ENCODE measurements around the gene CNTFR. TPM values are rescaled to one million over a fixed set of nuclear protein-coding genes. Genes with fewer than 3 reads are reported as not detected.

The CNTFR gene
- total and polyA plus RNA-seq, 2 of the 8 experiments (the other 6 are each of a cell fraction or from before 2014, with no cell fraction given), result 1.2 to 4.2 TPM

GRCh38 chr9:34550016-34550680 lies 39.4 kb downstream of the CNTFR start:
- Histone ChIP-seq H3K79me1 (ENCODE audit: low read depth, low read length) (0 out of 2 replicates have a peak, but pooled peaks cover 2% of the 10 kb centered on the region), H2BK5ac (ENCODE audit: low read depth, low read length) (no peak overlapping the region), H4K91ac (replicated peaks; ENCODE audit: insufficient read length, low read length) (no peak overlapping the region), H2AK5ac (ENCODE audit: low read depth, low read length) (no peak overlapping the region), H3K14ac (ENCODE audit: insufficient read length) (no peak overlapping the region), H2BK15ac (ENCODE audit: low read length) (no peak overlapping the region), H3K79me2 (ENCODE audit: control insufficient read depth in 1 of 2, insufficient read depth in 2 of 2, low read length in 2 of 2) (no peaks in the 10 kb centered on the region), H3K23ac (ENCODE audit: insufficient read length) (no peak overlapping the region), H2BK12ac (ENCODE audit: low read depth, low read length) (no peak overlapping the region), H3K4ac (replicated peaks; ENCODE audit: insufficient read length, low read depth, low read length) (no peak overlapping the region), H3K9ac (replicated peaks in 1 of 4; ENCODE audit: extremely low read depth in 1 of 4, low read depth in 3 of 4, low read length in 3 of 4) (no peak overlapping the region), H2BK20ac (ENCODE audit: low read length) (no peak overlapping the region), H4K20me1 (replicated peaks in 1 of 2; ENCODE audit: control insufficient read depth in 1 of 2, insufficient read depth in 2 of 2, low read length in 2 of 2) (peaks cover 1 to 5% of the 10 kb centered on the region in 2 experiments), H2BK120ac (replicated peaks; ENCODE audit: low read depth, low read length) (no peak overlapping the region), H3K36me3 (ENCODE audit: control insufficient read depth in 2 of 4, insufficient read depth in 4 of 4, low read length in 3 of 4) (no peaks in the 10 kb centered on the region), H3K9me3 (ENCODE audit: insufficient read depth in 2 of 2, low read depth in 1 of 2, low read length in 1 of 2) (no peaks in the 10 kb centered on the region), H3K18ac (ENCODE audit: extremely low read depth, low read length) (no peak overlapping the region), H3K4me3 (ENCODE audit: extremely low read depth in 1 of 4, insufficient read depth in 2 of 4, low read depth in 3 of 4, low read length in 4 of 4) (no peak overlapping the region), H3K27ac (ENCODE audit: low read depth, low read length) (no peak overlapping the region), H2AFZ (ENCODE audit: low read length) (no peak overlapping the region), H3K23me2 (ENCODE audit: low read depth, low read length) (no peaks in the 10 kb centered on the region), H4K5ac (ENCODE audit: insufficient read length, low read depth, low read length) (no peak overlapping the region), H4K8ac (ENCODE audit: extremely low read depth, insufficient read depth, low read length) (no peak overlapping the region), H3K4me2 (ENCODE audit: insufficient read depth in 1 of 2, low read depth in 2 of 2, low read length in 2 of 2) (no peak overlapping the region), H3K4me1 (replicated peaks in 1 of 4; ENCODE audit: control insufficient read depth in 3 of 4, insufficient read depth in 4 of 4, low read length in 3 of 4) (peaks cover 5 to 10% (median 9%) of the 10 kb centered on the region in 4 experiments), H3K56ac (replicated peaks; ENCODE audit: insufficient read length, low read depth, low read length) (no peak overlapping the region), H3K27me3 (replicated peaks in 1 of 4; ENCODE audit: control insufficient read depth in 3 of 4, extremely low read depth in 1 of 4, insufficient read depth in 3 of 4, low read length in 3 of 4) (peaks cover 0 to 10% (median 4%) of the 10 kb centered on the region in 4 experiments; a peak in 4 of 7 replicates)
- FAIRE-seq (no peak), DNase-seq (ENCODE audit: low read depth in 1 of 2, low spot score in 2 of 2) (peak in 1 of 2 experiments; percentile 43)
- CTCF ChIA-PET (ENCODE audit: partially characterized antibody), result interaction anchor here (0.7 to 9.4 kb wide), 16 partner anchors 10 to 133 kb away, joined by 3 to 157 read pairs (median 5); partner anchors contain the start of gene ENHO
- 83% methylated on average over 12 of the region's 12 CpGs; no CpG with 5 or more reads in 1 of the 2 experiments for WGBS, 2 experiments (ENCODE audit: extremely low coverage in 1 of 2, insufficient coverage in 1 of 2, insufficient read length in 1 of 2, insufficient replicate concordance in 2 of 2, low coverage in 1 of 2, low lambda C conversion rate in 2 of 2, missing lambda C conversion rate in 1 of 2)
- POLR2A ChIA-PET (ENCODE audit: partially characterized antibody), result interaction anchor here (1.7 kb wide), 1 partner anchor 41 kb away, joined by 4 read pairs; no protein-coding TSS in a partner anchor
- TF ChIP-seq CTBP2 (IDR thresholded peaks at IDR 0.05; ENCODE audit: borderline replicate concordance, insufficient read depth, insufficient read length, low read length), result no peak
- TF ChIP-seq ATF3 (IDR thresholded peaks at IDR 0.05; ENCODE audit: insufficient read depth, low read depth, low read length), result no peak
- no peak for TF ChIP-seq FOSL1 (IDR thresholded peaks at IDR 0.05; ENCODE audit: insufficient read depth, low read depth, low read length)
- no peak for TF ChIP-seq JUN (IDR thresholded peaks at IDR 0.05; ENCODE audit: low read depth, low read length)
- TF ChIP-seq GTF2F1 (IDR thresholded peaks at IDR 0.05; ENCODE audit: borderline replicate concordance, low read depth, low read length), result no peak
- no peak for TF ChIP-seq BRCA1 (IDR thresholded peaks at IDR 0.05; ENCODE audit: low read depth, low read length)
- TF ChIP-seq TBP (IDR thresholded peaks at IDR 0.05; ENCODE audit: low read depth, low read length), result no peak
- TF ChIP-seq SP4 (IDR thresholded peaks at IDR 0.05; ENCODE audit: low read length), result no peak
- no peak for TF ChIP-seq BCL11A (IDR thresholded peaks at IDR 0.05; ENCODE audit: low read depth in 2 of 2, low read length in 2 of 2)
- TF ChIP-seq TEAD4 (IDR thresholded peaks at IDR 0.05; ENCODE audit: low read depth, low read length), result no peak
- no peak for TF ChIP-seq PHF8 (conservative IDR thresholded peaks at IDR 0.05; ENCODE audit: low read depth, low read length)
- TF ChIP-seq POLR2A (IDR thresholded peaks at IDR 0.05; ENCODE audit: control extremely low read depth in 1 of 2, low read depth in 2 of 2, low read length in 2 of 2), result no peak

All from H1 (cell line).